ENCODE data around the gene PIEZO2.

Gene PIEZO2

GRCh38 chr18:11051462-11051861 lies 97.9 kb downstream of the PIEZO2 start:
- no peak for TF ChIP-seq CTCF (IDR thresholded peaks at IDR 0.05; ENCODE audit: extremely low read depth, insufficient read depth, missing control alignments)
- no peak for DNase-seq (ENCODE audit: low spot score)
- in situ Hi-C loops (cut with MboI; ENCODE audit: low pct_unique_long_range_greater_than_20kb, low sequenced_read_pairs, unreplicated experiment): no loop called here

GRCh38 chr18:11050966-11051365 lies 98.4 kb downstream of the PIEZO2 start:
- in situ Hi-C loops (cut with MboI; ENCODE audit: low pct_unique_long_range_greater_than_20kb, low sequenced_read_pairs, unreplicated experiment): no loop called here
- no peak for TF ChIP-seq CTCF (IDR thresholded peaks at IDR 0.05; ENCODE audit: extremely low read depth, insufficient read depth, missing control alignments)
- no peak for DNase-seq (ENCODE audit: low spot score)

GRCh38 chr18:11047817-11048216 lies 101.6 kb downstream of the PIEZO2 start:
- in situ Hi-C loops (cut with MboI; ENCODE audit: low pct_unique_long_range_greater_than_20kb, low sequenced_read_pairs, unreplicated experiment): loop anchor here (10.0 kb wide), 1 partner anchor 193 kb away; no protein-coding TSS in a partner anchor
- DNase-seq (ENCODE audit: low spot score): no peak
- peak; percentile 9 for TF ChIP-seq CTCF (IDR thresholded peaks at IDR 0.05; ENCODE audit: extremely low read depth, insufficient read depth, missing control alignments)

- DNase-seq (ENCODE audit: low spot score): no peak
- TF ChIP-seq CTCF (IDR thresholded peaks at IDR 0.05; ENCODE audit: extremely low read depth, insufficient read depth, missing control alignments): no peak
- in situ Hi-C loops (cut with MboI; ENCODE audit: low pct_unique_long_range_greater_than_20kb, low sequenced_read_pairs, unreplicated experiment): loop anchor here (10.0 kb wide), 1 partner anchor 192 kb away; no protein-coding TSS in a partner anchor
Observed at GRCh38 chr18:11047156-11047555, 102.2 kb downstream of the PIEZO2 start.

- no peak for DNase-seq (ENCODE audit: low spot score)
- in situ Hi-C loops (cut with MboI; ENCODE audit: low pct_unique_long_range_greater_than_20kb, low sequenced_read_pairs, unreplicated experiment): loop anchor here (10.0 kb wide), 1 partner anchor 191 kb away; no protein-coding TSS in a partner anchor
- TF ChIP-seq CTCF (IDR thresholded peaks at IDR 0.05; ENCODE audit: extremely low read depth, insufficient read depth, missing control alignments): no peak
Observed at GRCh38 chr18:11046140-11046539, 103.2 kb downstream of the PIEZO2 start.

- DNase-seq (ENCODE audit: low spot score): no peak
- no peak for TF ChIP-seq CTCF (IDR thresholded peaks at IDR 0.05; ENCODE audit: extremely low read depth, insufficient read depth, missing control alignments)
- in situ Hi-C loops (cut with MboI; ENCODE audit: low pct_unique_long_range_greater_than_20kb, low sequenced_read_pairs, unreplicated experiment): loop anchor here (10.0 kb wide), 1 partner anchor 189 kb away; no protein-coding TSS in a partner anchor
Observed at GRCh38 chr18:11043694-11044093, 105.7 kb downstream of the PIEZO2 start.

Data from GM13977 (cell line).